HepG2 (cell line): ENCODE measurements around the gene NEURL4. TPM values are rescaled to one million over a fixed set of nuclear protein-coding genes. Genes with fewer than 3 reads are reported as not detected.

Experiments
- ARID5B ChIP-seq: IDR thresholded peaks from 2 replicates; pipeline ENCODE4 v1.4.0; 2020; ENCODE audit warnings: mild to moderate bottlenecking, missing genetic modification reagents
- ATRX ChIP-seq: sonication (generic); formaldehyde crosslinking; IDR thresholded peaks from 2 replicates; pipeline ENCODE4 v1.4.0; 2020; ENCODE audit warnings: missing genetic modification reagents, borderline replicate concordance
- CREBL2 ChIP-seq: sonication (generic); formaldehyde crosslinking; IDR thresholded peaks from 2 replicates; pipeline ENCODE4 v1.8.1; 2023; ENCODE audit warnings: missing genetic modification reagents, mild to moderate bottlenecking, borderline replicate concordance
- CSRNP1 ChIP-seq: sonication (generic); formaldehyde crosslinking; IDR thresholded peaks from 2 replicates; pipeline ENCODE4 v1.8.1; 2023; ENCODE audit warnings: mild to moderate bottlenecking, missing genetic modification reagents
- DNMT3B ChIP-seq: conservative IDR thresholded peaks from 2 replicates; pipeline ENCODE4 v1.6.1; 2016; ENCODE audit warnings: missing biosample characterization, control low read depth
- GLMP ChIP-seq: sonication (generic); formaldehyde crosslinking; IDR thresholded peaks from 2 replicates; pipeline ENCODE4 v1.9.0; 2021; ENCODE audit warnings: missing genetic modification reagents, mild to moderate bottlenecking, borderline replicate concordance
- IRF9 ChIP-seq: sonication (generic); formaldehyde crosslinking; IDR thresholded peaks from 2 replicates; pipeline ENCODE4 v1.8.0; 2022; ENCODE audit warnings: missing genetic modification reagents, mild to moderate bottlenecking, borderline replicate concordance
- MNT ChIP-seq: fragments of 450-650 bp; IDR thresholded peaks from 2 replicates; pipeline ENCODE4 v1.6.1; 2016
- SALL2 ChIP-seq: sonication (generic); formaldehyde crosslinking; IDR thresholded peaks from 2 replicates; pipeline ENCODE4 v1.8.1; 2023; ENCODE audit warnings: mild to moderate bottlenecking, missing genetic modification reagents, inconsistent platforms
- YEATS2 ChIP-seq: sonication (generic); formaldehyde crosslinking; IDR thresholded peaks from 2 replicates; pipeline ENCODE4 v1.4.0; 2020; ENCODE audit warnings: missing genetic modification reagents, borderline replicate concordance
- ZFP90 ChIP-seq: sonication (generic); formaldehyde crosslinking; IDR thresholded peaks from 2 replicates; pipeline ENCODE4 v1.8.0; 2022; ENCODE audit warnings: missing genetic modification reagents, mild to moderate bottlenecking, inconsistent platforms, borderline replicate concordance
- ZKSCAN8 ChIP-seq: IDR thresholded peaks from 2 replicates; pipeline ENCODE4 v1.6.1; 2016; ENCODE audit warnings: borderline replicate concordance, missing genetic modification reagents, missing compliant biosample characterization
- ZNF33A ChIP-seq: sonication (generic); formaldehyde crosslinking; IDR thresholded peaks from 2 replicates; pipeline ENCODE4 v1.5.1; 2020; ENCODE audit warnings: missing genetic modification reagents, mild to moderate bottlenecking, moderate library complexity, borderline replicate concordance
- ZNF557 ChIP-seq: sonication (generic); formaldehyde crosslinking; IDR thresholded peaks from 2 replicates; pipeline ENCODE4 v1.4.0; 2020; ENCODE audit warnings: missing genetic modification reagents
- ZNF761 ChIP-seq: sonication (generic); formaldehyde crosslinking; conservative IDR thresholded peaks from 2 replicates; pipeline ENCODE4 v1.4.0; 2020; ENCODE audit warnings: mild to moderate bottlenecking, missing genetic modification reagents
- ZNF772 ChIP-seq: sonication (generic); formaldehyde crosslinking; IDR thresholded peaks from 2 replicates; pipeline ENCODE4 v1.5.0; 2020; ENCODE audit warnings: mild to moderate bottlenecking, missing genetic modification reagents
- ZNF841 ChIP-seq: sonication (generic); formaldehyde crosslinking; IDR thresholded peaks from 2 replicates; pipeline ENCODE4 v1.8.1; 2023; ENCODE audit warnings: missing genetic modification reagents, borderline replicate concordance
- polyA plus RNA-seq, 8 experiments: library from polyadenylated mRNA; depleted of rRNA in 3 of 8; stranded (reverse) in 7 of 8; unstranded in 1 of 8; fragments of >200 nt; fragmentation: Illumina TruSeq in 4 of 8; extraction: Trizol in 4 of 8; gene quantifications; 2 replicates each; pipeline versions ENCODE4 v1.2.1 to v1.2.3, GENCODE V29; 2011 to 2016; ENCODE audit warnings: low read depth in 4 of 8, missing spikeins in 1 of 8, mixed read lengths in 1 of 8; ENCODE audit not compliant: insufficient read depth in 1 of 8
- total RNA-seq, 5 experiments: library from RNA; depleted of rRNA; stranded (reverse); fragments of >200 nt; fragmentation: Illumina TruSeq; extraction: Trizol; gene quantifications; 2 replicates each; pipeline ENCODE4 v1.2.3, GENCODE V29; 2016; ENCODE audit warnings: low read depth in 1 of 5

Gene NEURL4
- total and polyA plus RNA-seq, 2 of the 13 experiments (the other 11 are each of a cell fraction or from before 2014, with no cell fraction given) = 14.8 to 15.7 TPM

- TF ChIP-seq CSRNP1 (CRISPR knock-in tag) = no peak
- TF ChIP-seq ZNF557 (CRISPR knock-in tag) = no peak; the same call in 1 of the 2 replicates
- no peak for TF ChIP-seq ATRX (CRISPR knock-in tag)
- no peak for TF ChIP-seq ZNF841 (CRISPR knock-in tag)
- TF ChIP-seq YEATS2 (CRISPR knock-in tag) = peak; percentile 83; the same call in 1 of the 2 replicates
- TF ChIP-seq ZNF761 (CRISPR knock-in tag) = no peak
- TF ChIP-seq ZFP90 = peak; percentile 69; the same call in 1 of the 2 replicates
- no peak for TF ChIP-seq DNMT3B
- TF ChIP-seq ARID5B (CRISPR knock-in tag) = no peak
- TF ChIP-seq SALL2 (CRISPR knock-in tag) = peak; percentile 56; the same call in 1 of the 2 replicates
- TF ChIP-seq ZNF33A = no peak
- TF ChIP-seq IRF9 (CRISPR knock-in tag) = peak; percentile 36; the same call in 1 of the 2 replicates
- peak; percentile 89 for TF ChIP-seq ZNF772 (CRISPR knock-in tag)
- no peak for TF ChIP-seq GLMP (CRISPR knock-in tag)
- TF ChIP-seq MNT = no peak; the same call in 1 of the 2 replicates
- no peak for TF ChIP-seq ZKSCAN8
- no peak for TF ChIP-seq CREBL2 (CRISPR knock-in tag)
These were observed 350 bp upstream of the NEURL4 start (continued) for GRCh38 chr17:7329374-7329996.
